NCI-H345 treated with DMSO at 0.1 percent for 48 hours (cell line): Measurements from ENCODE around the gene PGPEP1.
"Not testable (repeated sequence)": the region's sequence is repeated elsewhere in the genome, so short reads cannot be mapped to it uniquely, and the experiment has no call there.

Experiments used
- DNase-seq: peaks from one replicate; lab custom pipeline; 2025; ENCODE audit not compliant: unreplicated experiment; lab: John Stamatoyannopoulos, UW

The PGPEP1 gene

DNA sequence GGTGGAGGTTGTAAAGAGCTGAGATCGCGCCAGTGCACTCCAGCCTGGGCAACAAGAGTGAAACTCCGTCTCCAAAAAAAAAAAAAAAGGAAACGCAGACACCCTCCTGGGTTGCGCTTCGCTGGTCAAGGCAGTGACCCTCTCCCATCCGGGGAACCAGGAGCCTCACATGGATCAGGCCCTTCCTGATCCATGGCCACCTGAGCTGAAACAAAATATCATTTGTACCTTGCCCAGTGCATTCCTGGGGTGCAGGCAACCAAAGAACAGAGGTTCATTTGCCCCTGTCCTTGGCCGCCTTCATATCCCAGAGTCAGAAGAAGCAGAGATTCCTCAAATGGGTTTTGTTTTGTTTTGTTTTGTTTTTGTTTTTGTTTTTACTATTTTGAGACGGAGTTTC lies 9.5 kb upstream of the PGPEP1 start:
- DNase-seq = no peak

DNA sequence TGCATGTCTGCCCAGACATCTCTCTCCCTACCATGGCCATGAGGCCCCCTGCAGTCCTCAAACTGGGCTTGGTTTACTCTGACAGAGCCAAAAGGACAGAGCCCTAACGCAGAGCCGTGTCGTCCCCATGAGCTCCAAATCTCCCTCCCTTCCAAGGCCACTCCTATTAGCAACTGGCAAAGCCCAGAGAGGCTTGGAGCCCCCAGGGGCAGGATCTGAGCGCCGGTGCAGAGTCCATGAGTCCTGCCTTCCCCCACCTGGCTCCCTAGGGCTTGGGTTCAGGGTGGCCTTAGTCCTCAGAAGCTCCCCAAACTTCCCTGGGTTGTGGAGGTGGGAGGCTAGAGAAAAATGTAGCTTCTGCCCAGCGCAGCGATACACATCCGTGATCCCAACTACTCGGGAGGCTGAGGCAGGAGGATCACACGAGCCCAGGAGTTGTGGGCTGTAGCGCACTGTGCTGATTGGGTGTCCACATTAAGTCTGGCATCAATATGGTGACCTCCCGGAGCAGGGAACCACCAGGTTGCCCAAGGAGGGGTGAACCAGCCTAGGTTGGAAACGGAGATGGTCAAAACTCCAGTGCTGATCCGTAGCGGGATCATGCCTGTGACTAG lies 7.4 kb upstream of the PGPEP1 start:
- no peak for DNase-seq

DNA sequence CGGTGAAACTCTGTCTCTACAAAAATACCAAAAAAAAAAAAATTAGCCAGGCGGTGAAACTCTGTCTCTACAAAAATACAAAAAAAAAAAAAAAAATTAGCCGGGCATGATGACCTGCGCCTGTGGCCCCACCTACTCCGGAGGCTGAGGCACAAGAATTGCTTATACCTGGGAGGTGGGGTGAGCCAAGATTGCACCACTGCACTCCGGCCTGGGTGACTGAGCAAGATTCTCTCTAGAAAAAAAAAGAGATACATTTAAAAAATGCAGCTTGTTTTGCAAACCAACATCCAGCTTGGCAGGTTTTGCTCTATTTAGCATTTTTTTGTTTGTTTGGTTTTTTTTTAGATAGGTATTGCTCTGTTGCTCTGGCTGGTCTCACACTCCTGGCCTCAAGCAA lies 6.7 kb upstream of the PGPEP1 start:
- no peak for DNase-seq

DNA sequence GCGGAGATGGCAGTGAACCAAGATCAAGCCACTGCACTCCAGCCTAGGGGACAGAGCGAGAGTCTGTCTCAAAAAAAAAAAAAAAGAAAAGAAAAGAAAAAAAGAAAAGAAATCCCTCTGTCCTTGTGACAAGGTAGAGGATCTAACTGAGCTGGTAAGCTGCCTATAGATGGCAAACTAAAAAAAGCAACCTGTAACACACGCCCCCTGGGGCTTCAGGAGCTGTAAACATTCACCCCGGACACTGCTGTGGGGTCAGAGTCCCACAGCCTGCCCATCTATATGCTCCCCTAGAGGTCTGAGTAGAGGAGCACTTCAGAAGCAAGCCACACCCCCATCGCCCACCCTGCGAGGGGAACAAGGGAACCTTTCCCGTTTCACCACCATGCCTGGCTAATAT lies 4.3 kb upstream of the PGPEP1 start:
- DNase-seq = no peak

DNA sequence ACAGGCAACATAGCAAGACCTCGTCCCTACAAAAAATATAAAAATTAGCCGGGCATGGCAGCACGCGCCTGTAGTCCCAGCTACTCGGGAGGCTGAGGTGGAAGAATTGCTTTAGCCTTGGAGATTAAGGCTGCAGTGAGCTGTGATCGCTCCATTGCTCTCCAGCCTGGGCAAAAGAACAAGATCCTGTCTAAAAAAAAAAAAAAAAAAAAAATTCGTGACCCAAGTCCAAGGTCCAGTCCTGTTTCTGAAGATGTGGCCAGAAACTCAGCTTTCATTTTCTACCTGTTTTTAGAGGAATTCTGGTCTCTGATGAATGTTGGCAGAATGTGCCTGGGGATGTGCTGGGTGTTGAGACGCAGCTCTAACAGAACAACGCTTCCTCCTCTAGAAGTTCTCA lies 1.9 kb upstream of the PGPEP1 start:
- no peak for DNase-seq

DNA sequence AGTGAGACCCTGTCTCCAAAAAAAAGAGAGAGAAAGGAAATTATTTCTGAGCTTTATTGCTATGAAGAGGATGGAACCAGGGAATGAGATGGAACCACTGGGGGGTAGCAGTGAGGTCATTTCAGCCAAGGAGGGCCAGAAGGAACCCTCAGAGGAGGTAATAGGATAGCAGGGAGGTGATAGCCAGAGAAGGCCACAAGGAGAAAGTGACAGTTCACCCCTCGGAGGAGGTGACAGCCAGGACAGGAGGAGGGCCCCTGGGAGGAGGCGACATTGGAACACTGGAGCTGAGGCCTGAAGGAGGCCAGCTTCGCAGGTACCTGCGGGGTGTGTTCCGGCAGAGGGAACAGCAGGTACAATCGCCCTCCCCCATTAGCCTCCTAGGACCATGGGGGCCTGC lies 675 bp upstream of the PGPEP1 start:
- no peak for DNase-seq

DNA sequence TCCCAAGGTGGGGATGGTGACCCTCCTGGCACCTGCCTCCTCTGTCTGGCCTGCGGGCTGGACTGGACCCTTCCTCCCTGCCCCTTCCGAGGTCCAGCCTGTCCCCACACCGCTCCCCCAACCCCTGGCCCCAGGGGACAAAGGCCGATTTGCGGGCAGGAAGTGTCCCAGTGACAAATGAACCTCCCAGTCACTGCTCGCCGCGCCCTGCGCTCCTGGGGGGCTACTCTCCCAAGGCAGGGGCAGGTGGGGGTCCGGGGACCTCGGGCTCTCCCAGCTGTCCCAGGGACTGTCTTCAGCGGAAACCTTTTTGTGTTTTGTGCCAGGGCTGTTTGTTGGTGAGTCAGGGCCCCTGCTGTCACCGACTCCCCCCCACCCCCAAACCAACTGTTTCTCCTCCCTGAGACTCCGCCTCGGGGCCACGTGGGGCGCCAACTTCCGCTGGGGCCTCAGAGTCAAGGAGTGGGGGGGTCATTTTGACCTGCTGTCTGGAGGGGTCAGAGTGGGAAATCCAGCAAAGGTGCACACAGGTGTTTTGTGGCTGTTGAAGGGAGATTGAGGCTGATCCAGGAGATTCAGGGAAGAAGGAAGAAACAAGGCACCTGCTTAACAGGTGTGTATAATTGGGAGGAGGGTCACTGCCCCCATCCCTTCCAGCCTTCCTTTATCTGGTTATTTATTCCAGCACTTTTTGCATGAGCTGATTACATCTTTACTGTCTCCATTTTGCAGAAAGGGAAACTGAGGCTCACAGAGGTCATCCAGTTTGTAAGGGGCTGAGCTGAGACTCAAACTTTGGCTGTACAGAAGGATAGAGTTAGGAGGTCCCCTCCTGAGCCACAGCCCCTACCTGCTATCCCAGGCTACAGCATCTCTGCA lies 831 bp downstream of the PGPEP1 start:
- DNase-seq = no peak

DNA sequence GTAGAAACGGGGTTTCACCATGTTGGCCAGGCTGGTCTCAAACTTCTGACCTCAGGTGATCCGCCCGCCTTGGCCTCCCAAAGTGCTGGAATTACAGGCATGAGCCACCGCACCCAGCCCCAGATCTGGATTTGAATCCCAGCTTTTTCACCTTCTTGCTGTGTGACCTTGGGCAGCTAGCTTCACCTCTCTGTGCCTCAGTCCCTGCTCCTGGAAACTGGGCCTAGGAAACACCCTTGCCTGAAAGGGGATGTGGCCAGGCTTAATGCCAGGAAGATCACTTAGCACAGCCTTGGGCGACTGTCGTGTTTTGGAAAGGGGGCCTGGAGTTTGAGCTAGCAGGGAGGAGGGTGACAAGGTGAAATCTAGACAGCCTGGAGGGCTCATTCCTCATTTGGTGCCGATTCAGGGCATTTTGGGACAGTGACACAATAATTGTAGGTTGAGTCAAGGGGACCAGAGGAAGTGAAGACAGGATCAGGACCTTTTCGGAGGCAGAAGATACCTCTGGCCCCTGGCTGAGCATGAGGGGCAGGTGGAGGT lies 1.8 kb downstream of the PGPEP1 start:
- no peak for DNase-seq

DNA sequence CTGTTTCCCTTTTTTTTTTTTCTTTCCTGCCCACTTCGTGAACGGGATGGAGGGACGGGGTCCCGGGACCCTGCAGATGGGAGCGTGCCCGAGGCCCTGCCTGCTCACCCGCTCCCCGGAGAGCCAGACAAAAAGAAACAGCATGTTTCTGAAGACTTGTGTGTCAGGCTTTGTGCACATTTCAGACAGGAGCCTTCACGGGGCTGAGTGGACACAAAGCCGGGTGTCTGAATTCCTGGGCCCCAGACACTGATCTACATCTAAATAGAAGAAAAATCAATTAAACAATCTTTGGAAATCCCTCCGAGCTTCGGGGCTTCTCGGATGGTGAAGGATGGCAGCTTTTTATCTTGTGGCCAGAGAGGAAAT lies 4.2 kb downstream of the PGPEP1 start:
- DNase-seq = no peak

DNA sequence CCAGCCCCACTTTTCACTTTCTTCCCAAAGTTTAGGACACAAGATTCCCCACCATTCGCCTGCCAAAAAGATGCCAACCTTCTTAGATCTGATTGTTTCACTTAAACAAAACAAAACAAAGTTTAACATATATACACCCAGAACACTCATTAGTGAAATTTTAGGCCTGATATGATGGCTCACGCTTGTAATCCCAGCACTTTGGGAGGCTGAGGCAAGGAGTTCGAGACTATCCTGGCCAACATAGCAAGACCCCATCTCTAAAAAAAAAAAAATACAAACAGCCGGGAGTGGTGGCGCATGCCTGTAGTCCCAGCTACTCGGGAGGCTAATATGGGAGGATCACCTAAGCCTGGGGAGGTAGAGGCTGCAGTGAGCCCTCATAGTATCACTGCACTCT lies 4.9 kb downstream of the PGPEP1 start:
- DNase-seq = no peak

DNA sequence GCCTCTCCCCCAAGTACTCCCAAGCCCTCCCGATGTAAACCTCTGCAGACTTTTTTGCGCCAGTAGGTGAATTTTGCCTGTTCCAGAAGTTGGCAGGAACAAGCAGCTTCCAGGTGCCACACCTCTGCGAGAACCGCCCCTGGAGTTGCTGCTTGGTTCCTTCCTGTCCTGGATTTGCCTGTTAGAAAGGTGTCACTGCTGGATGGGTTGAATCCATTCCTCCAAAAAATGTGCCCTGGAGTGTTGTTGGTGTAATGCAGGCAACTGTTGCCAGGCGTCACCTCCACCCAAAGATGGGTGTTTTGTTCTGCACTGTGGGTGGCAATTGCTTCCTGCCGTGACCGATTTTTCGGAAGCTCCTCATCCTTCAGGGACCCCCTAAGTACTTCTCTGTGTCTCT lies 5.7 kb downstream of the PGPEP1 start:
- no peak for DNase-seq

DNA sequence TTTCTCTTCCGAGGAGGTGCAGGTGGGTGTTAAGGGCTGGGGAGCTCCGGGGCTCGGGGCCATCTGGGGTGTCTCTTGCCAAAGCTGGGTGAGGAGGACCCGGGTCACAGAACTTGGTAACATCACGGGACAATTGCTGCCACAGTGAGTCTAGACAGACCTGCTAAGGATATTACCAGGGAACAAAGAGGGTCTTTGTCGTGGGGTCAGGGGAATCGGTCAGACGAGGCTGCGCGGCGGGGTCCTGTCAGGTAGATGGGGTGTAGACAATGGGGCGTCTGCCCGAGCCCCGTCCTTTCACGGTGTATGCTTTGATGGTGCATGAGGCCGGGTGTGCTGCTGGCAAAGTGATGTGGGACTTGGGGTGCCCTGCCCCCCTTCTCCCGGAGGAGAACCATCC lies 7.8 kb downstream of the PGPEP1 start:
- DNase-seq = no peak

DNA sequence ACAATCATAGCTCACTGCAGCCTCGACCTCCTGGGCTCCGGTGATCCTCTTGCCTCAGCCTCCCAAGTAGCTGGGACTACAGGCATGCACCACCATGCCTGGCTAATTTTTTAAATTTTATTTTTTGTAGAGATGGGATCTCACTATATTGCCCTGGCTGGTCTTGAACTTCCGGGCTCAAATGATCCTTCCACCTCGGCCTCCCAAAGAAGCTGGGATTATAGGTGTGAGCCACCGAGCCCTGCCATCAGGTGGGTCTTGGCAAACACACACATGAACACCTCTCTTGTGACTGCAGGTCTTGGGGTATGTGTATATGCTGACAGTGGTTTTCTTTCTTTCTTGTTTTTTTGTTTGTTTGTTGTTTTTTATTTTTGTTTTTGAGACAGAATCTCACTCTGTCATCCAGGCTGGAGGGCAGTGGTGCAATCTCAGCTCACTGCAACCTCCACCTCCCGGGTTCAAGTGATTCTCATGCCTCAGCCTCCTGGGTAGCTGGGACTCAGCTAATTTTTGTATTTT lies 8.5 kb downstream of the PGPEP1 start:
- not testable (repeated sequence) for DNase-seq

DNA sequence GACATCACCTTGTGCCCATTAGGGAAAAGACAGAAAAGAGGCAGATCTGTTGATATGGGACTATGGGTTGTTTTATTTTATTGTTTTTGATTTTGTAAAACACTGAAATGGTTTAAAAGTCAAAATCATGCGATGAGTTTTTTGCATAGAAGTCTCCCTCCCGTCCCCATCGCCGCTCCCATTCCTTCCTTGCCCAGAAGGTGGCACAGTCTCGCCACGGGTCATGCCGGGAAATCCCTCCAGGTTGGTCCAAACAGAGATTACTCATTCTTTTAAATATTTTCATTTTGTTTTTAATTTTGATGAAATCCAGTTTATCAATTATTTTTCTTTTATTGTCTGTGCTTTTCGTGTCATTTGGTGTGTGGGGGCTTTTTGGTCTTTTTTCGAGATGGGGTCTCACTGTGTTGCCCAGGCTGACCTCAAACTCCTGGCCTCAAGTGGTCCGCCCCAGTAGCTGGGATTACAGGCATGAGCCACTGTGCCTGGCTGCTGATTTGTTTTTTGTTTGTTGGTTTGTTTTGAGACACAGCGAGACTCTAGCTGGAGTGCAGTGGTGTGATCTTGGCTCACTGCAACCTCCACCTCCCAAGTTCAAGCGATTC lies 9.2 kb downstream of the PGPEP1 start:
- DNase-seq = no peak

DNA sequence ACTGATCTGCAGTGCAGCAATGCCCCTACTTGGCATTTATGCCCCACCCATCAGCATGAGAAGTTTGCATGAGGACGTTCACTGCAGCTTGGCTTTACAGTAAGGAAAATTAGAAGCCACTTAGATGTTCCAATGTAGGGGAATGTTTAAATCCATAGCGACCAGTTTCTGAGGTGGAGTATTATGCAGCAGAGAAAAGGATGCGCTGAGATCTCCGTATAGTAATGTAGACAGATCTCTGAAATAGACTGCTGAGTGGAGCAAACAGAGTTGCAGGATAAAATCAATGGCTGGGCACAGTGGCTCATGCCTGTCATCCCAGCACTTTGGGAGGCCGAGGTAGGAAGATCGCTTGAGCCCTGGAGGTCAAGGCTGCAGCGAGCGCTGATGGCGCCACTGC lies 10.1 kb downstream of the PGPEP1 start:
- no peak for DNase-seq

DNA sequence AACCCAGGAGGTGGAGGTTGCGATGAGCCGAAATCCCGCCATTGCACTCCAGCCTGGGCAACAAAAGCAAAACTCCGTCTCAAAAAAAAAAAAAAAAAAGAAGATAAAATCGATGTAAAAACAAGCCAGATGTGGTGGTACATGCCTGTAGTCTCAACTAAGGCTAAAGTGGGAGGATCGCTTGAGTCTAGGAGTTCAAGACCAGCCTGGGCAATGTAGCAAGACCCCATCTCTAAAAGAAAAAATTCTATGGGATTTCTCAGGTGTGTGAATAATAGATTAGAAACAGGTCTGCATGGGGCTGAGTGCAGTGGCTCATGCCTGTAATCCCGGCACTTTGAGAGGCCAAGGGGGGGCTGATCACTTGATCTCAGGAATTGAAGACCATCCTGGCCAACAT lies 11.1 kb downstream of the PGPEP1 start:
- DNase-seq = no peak

DNA sequence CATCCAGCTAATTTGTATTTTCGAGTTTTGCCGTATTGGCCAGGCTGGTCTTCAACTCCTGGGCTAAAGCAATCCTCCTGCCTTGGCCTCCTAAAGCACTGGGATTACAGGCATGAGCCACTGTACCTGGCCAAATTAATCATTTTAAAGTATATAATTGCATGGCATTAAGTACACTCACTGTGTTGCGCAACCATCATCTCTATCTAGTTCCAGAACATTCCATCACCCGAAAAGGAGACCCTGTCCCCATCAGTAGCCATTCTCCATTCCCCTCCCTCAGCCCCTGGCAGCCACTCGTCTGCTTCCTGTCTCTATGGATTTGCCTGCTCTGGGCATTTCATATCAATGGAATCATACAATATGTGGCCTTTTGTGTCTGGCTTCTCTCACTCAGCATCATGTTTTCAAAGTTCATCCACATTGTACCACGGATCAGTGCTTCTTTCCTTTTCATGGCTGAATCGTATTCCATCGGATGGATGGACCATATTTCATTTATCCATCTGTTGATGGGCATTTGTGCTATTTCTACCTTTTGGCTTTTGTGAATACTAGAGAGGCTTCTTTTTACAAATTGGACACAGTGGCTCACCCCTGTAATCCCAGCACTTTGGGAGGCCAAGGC lies 13.1 kb downstream of the PGPEP1 start:
- DNase-seq = no peak

DNA sequence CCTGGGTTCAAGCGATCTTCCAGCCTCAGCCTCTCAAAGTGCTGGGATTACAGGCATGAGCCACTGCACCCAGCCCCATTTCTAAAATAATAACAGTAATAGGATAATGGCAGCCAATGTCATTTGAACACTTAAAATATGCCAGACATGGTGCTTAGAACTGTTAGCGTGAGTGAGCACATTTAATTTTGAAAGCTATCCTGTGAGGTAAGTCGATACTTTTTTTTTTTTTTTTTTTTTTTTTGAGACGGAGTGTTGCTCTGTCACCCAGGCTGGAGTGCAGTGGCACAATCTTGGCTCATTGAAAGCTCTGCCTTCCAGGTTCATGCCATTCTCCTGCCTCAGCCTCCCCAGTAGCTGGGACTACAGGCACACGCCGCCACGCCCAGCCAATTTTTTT lies 14.3 kb downstream of the PGPEP1 start:
- DNase-seq = not testable (repeated sequence)

DNA sequence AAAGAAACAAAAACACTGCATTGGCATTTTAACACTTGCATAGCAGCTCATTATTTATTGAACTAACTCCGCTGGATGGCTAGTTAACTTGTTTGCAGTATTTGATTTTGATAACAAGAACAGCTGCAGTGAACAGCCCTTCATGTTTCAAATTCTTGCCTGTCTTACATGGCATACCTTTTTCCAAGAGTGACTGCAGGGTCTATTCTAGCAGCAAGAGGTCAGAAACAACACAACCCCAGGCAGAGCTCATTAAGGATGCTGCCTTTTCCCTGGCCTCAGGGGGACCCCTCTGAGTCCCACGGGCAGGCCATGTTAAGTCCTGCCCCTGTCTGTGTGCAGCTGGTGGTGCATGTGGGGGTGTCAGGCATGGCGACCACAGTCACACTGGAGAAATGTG lies 16.6 kb downstream of the PGPEP1 start:
- DNase-seq = no peak

DNA sequence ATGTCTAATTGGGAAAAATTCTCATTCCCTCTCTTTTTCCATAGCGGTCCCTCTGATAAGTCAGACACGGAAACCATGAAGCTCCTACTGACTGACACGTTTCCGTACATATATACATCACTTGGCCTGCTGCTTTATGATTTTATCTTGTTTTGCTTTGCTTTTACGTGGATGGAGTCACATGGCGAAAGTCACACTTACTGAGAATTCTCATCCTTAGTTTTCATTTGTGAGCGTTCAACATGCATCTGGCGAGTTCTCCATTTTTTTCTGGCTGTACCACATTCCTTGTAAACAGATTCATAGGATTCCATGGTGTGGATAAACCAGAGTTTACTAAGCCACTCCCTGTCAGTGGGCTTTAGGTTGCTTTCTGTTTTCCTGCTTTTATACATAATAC lies 21.2 kb downstream of the PGPEP1 start:
- no peak for DNase-seq

DNA sequence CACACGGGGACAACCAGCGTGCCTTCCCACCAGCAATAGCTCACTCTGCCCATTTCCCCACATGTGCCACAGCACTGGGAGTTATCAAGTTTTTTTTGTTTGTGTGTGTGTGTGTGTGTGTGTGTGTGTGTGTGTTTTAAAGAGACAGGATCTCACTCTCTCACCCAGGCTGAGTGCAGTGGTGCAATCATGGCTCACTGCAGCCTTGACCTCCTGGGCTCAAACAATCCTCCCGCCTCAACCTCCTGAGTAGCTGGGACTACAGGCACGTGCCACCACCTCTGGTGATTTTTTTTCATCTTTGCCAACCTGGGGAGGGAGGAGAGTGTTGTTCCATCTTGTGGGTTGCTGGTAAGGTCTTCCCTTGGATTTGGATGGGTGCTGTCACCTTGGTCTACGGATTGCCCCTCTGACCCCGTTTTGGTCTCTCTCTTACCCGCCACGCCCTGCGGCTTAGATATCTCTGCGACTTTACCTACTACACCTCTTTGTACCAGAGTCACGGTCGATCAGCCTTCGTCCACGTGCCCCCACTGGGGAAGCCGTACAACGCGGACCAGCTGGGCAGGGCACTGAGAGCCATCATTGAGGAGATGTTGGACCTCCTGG lies 22.6 kb downstream of the PGPEP1 start:
- no peak for DNase-seq
